HK-2 (cell line): ENCODE data around the gene PIM3.
A peak's percentile ranks its signal among the peaks of the same experiment; 100 is the strongest.

ENCODE experiments used
- DNase-seq: peaks from one replicate; pipeline ENCODE4 v3.0.0-alpha.2; 2018; ENCODE audit not compliant: unreplicated experiment

The PIM3 gene

GRCh38 chr22:49960159-49961004, at the start of gene PIM3:
TSS of gene PIM3 (plus strand) at chr22:49960772. CDS start at chr22:49960948, 176 bp downstream.
- peak; percentile 93 for DNase-seq

GRCh38 chr22:49911881-49912625, 48.5 kb upstream of the PIM3 start:
- no peak for DNase-seq

GRCh38 chr22:49913026-49913425, 47.5 kb upstream of the PIM3 start:
- DNase-seq: no peak

- DNase-seq: no peak
These were observed 47.1 kb upstream of the PIM3 start for GRCh38 chr22:49913446-49913845.

GRCh38 chr22:49914256-49914655, 46.3 kb upstream of the PIM3 start:
- DNase-seq: no peak

GRCh38 chr22:49915610-49916009, 45.0 kb upstream of the PIM3 start:
- no peak for DNase-seq

- no peak for DNase-seq
These were observed 43.7 kb upstream of the PIM3 start for GRCh38 chr22:49916831-49917230.

GRCh38 chr22:49917974-49918910, 42.3 kb upstream of the PIM3 start, which contains the start of the genes ALG12 and CRELD2:
TSS of gene ALG12 (minus strand) at chr22:49918438. CDS start at chr22:49913765, 4,673 bp downstream.
TSS of gene CRELD2 (plus strand) at chr22:49918634. CDS start at chr22:49918770, 136 bp downstream.
- peak; percentile 97 for DNase-seq

- DNase-seq: no peak
These were observed 41.4 kb upstream of the PIM3 start for GRCh38 chr22:49918911-49919881.

- no peak for DNase-seq
These were observed 39.7 kb upstream of the PIM3 start for GRCh38 chr22:49920859-49921258.

- DNase-seq: no peak
These were observed 38.9 kb upstream of the PIM3 start for GRCh38 chr22:49921508-49922278.

- no peak for DNase-seq
These were observed 38.1 kb upstream of the PIM3 start for GRCh38 chr22:49922484-49922883.

- no peak for DNase-seq
These were observed 37.6 kb upstream of the PIM3 start for GRCh38 chr22:49922926-49923325.

- DNase-seq: no peak
These were observed 37.1 kb upstream of the PIM3 start for GRCh38 chr22:49923445-49923844.

- no peak for DNase-seq
These were observed 36.3 kb upstream of the PIM3 start for GRCh38 chr22:49924113-49924833.

- DNase-seq: no peak
These were observed 34.9 kb upstream of the PIM3 start for GRCh38 chr22:49925525-49926128.

- DNase-seq: no peak
These were observed 33.7 kb upstream of the PIM3 start for GRCh38 chr22:49926916-49927315.

GRCh38 chr22:49927483-49928184, 32.9 kb upstream of the PIM3 start:
- no peak for DNase-seq
